GM23338 (cell line): ENCODE data around the gene KLF2.

Experiments used
- CREB1 ChIP-seq: fragments of 250-450 bp; sonication (Bioruptor Pico); IDR thresholded peaks from 2 replicates; pipeline ENCODE4 v1.5.0; 2020; ENCODE audit warnings: low read depth, mild to moderate bottlenecking, moderate library complexity
- CTCF ChIP-seq, 2 experiments: fragments of 200-600 bp in 1 of 2; sonication (generic) in 1 of 2; conservative IDR thresholded peaks; 2 replicates each; pipeline versions ENCODE4 v1.5.1 to v1.6.1; 2016 to 2017; ENCODE audit warnings: antibody characterized with exemption in 2 of 2, low read depth in 2 of 2, mild to moderate bottlenecking in 2 of 2, moderate library complexity in 1 of 2
- EZH2 ChIP-seq: fragments of 200-600 bp; sonication (generic); IDR thresholded peaks from one replicate; pipeline ENCODE4 v1.8.0; 2017; ENCODE audit warnings: antibody characterized with exemption, mild to moderate bottlenecking, low read depth; ENCODE audit not compliant: unreplicated experiment
- POLR2AphosphoS5 ChIP-seq: IDR thresholded peaks from 2 replicates; pipeline ENCODE4 v1.6.1; 2016; ENCODE audit warnings: antibody characterized with exemption, low read depth
- TF ChIP-seq, protein P1 (sequence below): IDR thresholded peaks from 2 replicates; pipeline ENCODE4 v1.6.1; 2016; ENCODE audit warnings: antibody characterized with exemption

- no peak for TF ChIP-seq CTCF (conservative IDR thresholded peaks at IDR 0.05; ENCODE audit: low read depth in 2 of 2)
- no peak for TF ChIP-seq POLR2AphosphoS5
- TF ChIP-seq CREB1 (CRISPR knock-in tag), result no peak
- TF ChIP-seq, protein P1, sequence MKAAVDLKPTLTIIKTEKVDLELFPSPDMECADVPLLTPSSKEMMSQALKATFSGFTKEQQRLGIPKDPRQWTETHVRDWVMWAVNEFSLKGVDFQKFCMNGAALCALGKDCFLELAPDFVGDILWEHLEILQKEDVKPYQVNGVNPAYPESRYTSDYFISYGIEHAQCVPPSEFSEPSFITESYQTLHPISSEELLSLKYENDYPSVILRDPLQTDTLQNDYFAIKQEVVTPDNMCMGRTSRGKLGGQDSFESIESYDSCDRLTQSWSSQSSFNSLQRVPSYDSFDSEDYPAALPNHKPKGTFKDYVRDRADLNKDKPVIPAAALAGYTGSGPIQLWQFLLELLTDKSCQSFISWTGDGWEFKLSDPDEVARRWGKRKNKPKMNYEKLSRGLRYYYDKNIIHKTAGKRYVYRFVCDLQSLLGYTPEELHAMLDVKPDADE, result no peak
- no peak for TF ChIP-seq EZH2
These were observed 18.5 kb downstream of the KLF2 start for GRCh38 chr19:16343156-16343555.
